Stimulated activated CD4-positive, alpha-beta T cell treated with anti-CD3 and anti-CD28 coated beads, Interleukin-1b, Interleukin-23, amount 100 ng/mL, for 4 hours (primary cell): ENCODE results near the gene ZMIZ1.

ENCODE experiments used
- DNase-seq, 2 donors: peaks; one replicate each; pipeline ENCODE4 v3.0.0-alpha.2; 2020; ENCODE audit warnings: low read depth in 2 of 2

The ZMIZ1 gene

DNA sequence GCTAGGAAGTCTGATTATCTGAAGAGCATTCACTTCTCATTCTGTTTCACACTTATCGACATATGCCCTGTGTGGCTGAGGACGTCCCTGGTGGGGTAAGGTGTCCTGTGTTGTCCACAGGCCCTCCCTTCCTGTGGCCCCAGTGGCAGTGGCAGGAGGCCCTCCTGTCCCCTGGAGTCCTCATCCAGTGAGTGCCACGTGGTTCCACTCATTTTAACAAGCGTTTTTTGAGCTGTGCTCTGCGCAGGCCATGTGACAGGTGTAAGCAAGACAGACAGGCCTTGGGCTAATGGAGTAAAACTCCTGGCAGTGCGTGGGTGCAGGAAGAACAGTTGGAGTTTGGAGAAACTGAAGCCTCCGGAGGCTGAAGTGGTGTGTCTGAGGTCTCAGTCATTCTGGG lies 239.2 kb downstream of the ZMIZ1 start:
- DNase-seq = no peak

DNA sequence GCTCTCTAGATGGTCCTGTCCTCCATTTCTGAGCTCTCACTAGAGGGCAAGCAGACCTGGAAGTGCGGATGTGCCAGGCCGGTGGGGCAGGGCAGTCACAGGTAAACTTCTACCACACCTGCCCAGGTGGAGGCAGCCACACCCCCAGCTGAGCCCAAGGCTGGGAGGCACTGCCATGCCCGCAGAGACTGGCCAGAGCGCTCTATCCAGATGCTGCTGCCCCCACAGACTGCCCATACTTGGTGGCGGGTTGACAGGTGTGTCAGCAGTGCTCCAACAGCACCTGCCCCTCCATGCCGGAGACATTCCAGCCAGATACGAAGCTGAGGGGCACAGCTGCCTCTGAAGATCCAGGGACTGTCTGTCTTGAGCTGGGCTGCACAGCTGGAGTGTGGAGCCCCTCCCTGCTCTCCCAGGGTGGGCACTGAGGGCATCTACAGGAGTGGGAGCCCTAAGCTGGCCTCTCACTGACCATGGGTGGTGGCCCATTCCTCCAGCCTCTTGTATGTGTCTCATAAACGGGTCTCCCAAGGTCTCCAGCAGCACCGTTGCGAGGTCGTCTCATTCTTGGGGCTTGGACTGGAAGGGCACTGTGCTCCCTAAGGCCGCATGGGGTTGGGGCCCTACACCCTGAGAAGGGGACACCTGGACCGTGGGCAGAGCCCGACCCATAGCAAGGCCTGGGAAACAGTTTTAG lies 240.4 kb downstream of the ZMIZ1 start:
- no peak for DNase-seq

DNA sequence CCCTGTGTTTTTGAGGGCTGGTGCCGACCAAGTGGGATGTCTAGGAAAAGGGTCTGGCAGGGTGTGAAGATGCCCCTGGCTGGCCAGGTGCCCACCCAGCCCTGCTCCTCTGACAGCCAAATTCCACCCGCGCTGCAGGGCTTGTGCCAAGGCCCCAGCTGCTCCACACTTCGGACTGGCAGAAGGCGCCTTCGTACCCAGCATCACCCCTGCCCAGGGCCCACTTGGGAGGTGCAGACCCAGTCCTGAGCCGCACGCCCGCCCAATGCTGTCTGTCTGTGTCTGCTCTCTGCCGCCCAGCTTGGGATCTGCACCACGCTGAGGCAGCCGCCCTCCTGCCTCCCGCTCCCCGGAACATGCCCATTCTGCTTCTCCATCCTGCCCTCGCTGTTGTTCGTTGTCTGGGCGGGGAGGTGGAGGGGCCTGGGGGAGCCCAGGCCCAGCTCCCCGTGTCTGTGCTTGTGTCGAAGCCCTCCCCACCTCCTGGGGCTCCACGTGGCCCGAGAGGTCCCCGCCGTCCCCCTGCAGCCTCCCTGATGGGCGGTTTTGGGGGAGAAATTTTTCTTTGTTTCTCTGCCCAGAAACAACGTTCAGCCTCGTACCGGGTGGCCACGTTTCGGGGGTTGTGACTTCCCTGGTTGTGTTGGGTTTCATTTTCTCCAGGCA lies 241.6 kb downstream of the ZMIZ1 start:
- DNase-seq = no peak

DNA sequence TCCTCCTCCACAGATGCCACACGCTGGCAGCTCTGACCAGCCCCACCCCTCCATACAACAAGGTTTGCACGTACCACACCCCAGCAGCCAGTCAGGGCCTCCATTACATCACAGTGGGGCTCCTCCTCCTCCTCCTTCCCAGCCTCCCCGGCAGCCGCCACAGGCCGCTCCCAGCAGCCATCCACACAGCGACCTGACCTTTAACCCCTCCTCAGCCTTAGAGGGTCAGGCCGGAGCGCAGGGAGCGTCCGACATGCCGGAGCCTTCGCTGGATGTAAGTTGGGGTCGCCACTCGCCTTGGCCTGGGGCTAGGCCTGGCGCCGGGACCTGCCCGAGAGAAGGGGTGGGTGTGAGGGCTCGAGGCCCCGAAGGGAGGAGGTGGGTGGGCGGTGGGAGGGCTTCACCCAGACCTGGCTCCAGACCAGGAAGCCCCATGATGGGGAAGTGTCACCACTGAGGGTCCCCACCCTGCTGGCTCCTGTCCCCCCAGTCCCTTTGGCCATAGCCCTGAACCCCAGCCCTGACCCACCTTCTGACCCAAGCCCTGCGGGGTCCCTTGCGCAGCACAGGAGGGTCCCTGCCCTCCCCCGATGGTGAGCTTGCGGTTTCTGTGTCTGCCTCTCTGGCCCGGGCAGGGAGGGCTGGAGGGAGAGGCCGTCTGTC lies 242.3 kb downstream of the ZMIZ1 start:
- DNase-seq = no peak

DNA sequence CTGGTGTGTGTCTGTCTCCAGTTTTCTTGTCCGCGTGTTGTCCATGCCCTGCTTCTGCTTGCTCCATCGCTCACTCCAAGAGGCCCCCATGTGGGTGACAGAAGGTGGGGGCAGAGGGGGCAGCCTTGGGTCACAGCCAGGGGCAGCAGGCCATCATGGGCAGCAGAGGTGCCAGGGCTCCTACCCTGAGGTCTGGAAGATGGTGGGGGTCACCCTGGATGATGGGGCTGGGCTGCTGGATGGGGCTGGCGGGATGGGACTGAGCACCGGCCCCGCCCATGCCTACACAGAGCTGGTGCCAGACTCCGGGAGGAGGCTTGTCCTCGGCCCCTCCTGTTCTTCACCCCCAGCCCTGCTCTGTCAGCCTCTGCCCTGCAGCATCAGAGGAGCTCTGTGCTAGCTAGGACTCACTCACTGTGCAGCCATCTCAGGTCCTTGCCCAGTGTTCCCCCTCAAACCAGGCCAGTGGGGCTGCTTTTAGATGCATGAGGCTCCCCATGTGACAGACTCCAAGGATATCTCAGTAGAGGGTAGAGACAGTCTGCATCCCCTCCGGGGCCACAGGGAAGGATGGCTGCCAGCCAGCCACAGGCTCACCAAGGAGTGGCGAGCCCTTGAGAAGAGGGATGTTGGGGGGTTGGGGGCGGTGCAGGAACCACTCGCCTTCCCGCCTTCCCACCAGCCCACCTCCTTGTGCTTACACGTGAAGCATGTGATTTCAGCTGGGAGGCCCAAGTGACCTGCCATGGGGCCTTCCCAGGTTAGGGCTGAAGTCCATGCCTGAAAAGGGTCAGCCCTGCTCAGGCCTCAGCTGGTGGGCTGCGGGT lies 243.0 kb downstream of the ZMIZ1 start:
- no peak for DNase-seq

DNA sequence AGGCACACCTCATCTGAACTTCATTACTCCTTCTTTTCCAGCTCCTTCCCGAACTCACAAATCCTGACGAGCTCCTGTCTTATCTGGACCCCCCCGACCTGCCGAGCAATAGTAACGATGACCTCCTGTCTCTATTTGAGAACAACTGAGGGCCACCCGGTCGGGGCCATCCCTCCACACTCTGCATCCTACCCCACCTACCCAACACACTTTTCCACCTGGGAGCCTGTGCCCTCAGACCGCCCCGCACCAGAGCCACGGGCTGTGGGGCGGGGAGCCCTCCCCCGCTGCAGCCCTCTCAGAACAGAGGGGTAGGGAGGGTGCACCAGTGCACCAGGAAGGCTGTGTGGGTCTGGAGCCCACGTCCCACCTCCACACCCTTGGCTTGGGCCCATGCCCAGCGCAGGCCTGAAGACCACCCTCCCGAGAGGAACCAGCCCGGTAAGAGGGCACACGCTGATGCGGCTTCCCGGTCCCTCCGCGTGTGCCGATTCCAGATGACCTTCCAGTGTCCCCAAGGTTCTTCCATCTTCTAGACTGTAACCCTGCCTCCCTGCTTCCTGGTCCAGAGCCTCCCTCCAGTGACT lies 243.9 kb downstream of the ZMIZ1 start:
- DNase-seq = no peak

DNA sequence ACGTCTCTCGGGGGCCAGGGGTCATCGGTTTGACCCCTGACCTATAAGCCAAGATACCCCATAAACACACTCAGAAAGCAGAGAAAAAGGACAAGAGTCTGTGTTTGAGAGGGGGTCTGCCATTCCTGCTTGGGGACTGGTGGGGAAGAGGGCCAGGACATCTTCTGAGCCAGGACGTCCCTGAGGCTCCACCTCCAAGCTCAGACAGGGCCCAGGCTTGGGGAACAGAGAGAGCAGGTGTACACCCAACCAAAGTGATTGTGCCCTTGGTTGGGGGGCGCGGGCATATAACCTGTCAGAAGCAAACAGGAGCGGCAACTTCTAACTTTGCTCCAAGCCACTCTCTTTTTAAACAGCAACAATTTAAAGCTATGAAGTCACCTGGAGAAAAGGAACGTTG lies 244.6 kb downstream of the ZMIZ1 start:
- DNase-seq = no peak

DNA sequence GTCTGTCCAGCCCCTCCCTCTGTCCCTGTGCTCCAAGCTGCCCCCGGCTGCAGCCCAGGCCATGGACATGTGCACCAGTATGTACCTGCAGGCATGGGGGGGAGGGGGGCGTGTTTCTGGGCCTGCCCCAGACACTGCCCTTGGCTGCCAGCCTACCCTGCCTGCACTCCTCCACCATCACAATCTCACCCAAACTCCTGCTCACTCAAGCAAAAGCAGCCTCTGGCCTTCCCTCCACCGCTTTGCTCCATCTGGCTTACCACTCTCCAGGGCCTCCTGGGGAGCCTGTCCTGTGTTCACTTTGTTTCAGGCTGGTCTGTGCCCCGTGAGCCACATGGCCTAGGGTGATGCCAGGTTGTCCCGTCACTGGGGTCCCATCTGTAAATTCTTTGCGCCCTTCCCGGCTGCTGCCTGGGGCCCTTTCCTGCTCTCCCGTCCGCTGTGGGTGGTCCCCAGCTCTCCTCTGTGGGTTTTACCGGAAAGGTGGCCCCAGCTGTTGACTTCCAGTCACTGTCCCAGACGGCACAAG lies 245.2 kb downstream of the ZMIZ1 start:
- DNase-seq = no peak

DNA sequence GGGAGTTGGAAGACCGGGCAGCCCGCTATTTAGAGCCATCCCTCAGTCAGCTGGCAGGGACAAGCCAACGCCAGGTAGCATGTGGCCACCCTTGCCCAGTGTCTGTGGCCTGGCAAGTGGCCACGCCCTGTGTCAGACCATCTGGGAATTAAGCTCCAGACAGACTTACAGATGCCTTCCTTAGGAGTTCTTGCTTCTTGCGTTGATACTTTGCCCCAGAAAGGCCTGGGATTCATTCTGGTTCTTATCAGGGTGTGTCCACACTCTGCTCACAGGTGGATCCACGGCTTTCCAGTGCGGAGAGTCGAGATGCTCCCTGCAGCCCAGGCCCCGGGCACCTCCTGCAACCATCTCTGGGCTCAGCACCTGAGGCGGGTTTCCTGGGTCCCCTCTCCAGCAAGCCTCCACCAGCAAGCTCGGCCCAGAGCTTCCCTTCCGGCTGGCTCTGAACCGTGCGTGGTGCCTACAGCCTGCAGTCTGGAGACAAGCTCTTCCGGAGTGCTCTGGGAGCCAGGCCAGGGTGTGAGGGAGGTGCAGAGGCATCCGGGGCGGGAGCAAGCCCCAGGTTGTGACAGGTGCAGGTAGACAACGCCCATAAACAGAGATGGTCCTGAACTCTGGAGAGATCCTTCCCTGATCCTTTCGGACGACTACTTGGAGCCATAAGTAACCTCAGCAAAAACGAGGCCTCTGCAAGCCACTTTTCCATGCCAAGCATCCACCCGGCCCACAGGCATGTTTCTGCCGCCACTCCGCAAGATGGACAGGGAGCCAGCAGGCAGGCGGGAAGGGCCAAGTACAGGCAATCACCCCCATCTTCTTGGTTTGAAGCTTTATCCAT lies 246.2 kb downstream of the ZMIZ1 start:
- no peak for DNase-seq

DNA sequence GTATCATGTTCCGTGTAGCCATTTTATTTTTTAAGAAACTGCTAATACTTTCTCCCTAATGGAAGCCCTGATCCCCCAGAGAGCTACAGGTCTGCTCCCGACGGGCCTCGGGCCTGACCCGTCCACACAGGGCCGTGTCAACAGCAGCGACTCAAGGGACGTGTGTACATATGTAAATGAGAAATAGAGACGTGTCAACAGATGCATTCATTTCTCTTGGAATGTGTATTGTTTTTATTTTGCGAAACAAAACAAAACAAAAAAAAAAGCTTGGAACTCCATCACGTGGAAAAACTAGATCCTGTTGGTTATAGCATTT lies 246.8 kb downstream of the ZMIZ1 start:
- no peak for DNase-seq

DNA sequence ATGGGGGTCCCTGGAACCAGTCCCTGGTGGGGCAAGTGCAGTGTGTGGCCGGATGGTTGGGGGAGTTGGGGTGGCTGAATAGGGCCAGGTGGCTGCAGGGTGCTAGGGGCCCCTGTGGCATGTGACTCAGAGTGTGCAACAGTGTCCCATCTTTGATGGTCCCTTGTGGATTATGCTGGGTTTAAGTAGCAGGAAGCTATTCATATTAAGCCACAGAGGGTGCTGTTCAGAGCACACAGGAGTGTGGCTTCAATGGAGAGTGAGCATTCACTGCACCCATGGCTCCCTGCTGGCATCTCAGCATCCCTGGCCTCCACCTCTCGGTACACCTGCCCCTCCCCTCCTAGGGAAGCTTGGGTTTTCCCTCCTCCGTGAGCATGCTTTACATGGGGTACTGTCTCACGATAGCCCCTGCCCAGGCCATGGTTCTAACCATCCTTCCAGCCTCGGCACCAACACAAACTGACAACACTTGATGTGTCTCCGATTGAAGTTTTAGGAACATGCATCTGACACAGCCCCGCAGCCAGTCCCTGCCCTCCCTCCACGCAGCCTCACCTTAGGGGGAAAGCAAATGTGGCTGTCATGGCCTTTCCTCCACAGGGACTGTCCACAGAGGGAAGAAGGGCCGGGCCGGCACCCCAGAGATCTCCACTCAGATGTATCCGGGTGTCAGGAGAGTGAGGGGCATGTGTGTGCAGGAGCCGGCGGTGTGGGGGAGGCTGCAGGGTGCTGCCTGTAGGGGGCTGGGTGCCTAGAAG lies 248.1 kb downstream of the ZMIZ1 start:
- no peak for DNase-seq

DNA sequence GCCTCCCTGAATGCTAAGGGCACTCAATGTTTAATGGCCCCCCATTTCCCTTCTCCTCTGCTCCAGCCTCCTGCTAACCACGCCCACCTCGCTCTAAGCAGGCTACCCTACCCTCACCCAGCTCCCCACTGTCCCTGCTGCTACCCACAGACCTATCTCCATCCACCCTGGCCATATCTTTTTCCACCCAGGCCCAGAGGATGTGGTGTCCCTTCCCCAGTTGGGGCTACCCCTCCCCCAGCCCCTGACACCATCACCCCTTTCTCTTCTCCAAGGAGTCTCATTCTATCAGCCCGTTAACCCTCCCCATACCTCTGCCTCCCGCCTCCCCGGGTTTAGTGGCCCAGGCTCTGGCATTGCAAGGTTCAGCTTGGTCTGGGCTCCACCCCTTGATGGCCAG lies 249.6 kb downstream of the ZMIZ1 start:
- no peak for DNase-seq

DNA sequence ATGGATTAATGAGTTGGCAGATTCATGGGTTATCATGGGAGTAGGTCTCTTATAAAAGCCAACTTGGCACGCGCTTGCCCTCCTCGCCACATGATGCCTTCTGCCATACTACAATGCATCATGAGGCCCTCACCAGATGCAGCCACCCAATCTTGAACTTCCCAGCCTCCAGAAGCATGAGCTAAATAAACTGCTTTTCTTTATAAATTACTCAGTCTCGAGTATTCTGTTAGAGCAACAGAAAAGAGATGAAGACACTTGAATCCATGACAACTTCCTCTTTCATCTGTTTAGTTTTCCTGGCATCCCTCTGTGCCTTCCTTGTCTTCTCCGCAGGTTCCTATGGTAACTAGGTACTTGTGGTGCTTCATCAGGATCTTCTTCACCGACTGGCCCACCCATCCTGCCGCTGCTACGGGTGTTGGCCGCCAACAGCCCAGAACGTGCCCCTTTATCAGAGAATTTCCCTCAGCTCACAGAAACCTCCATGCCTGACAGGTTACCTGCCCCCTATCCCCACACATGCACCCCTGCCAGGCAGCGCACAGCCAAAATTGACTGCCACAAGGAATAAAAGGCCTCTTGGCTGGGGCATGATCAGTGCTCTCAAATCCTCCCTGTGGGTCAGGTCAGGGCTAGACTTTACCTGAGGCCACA lies 250.5 kb downstream of the ZMIZ1 start:
- no peak for DNase-seq

DNA sequence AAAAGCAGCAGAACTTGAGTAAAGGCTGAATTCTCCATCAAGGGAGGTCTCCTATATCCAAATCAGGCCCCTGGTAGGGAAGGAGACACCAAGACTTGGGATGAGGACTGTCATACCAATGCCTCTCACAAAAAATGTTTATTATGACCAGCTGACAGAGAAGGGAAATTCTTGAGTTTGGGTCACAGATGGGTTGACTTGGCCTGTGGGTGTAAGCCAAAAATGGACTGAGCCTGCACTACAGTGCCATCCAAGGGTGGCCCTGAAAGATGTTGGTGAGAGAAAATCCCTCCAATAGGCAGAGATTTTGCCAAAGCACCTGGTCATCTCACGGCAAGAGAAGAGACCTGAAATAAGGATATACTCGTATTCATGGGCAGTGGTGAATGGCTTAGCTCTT lies 251.6 kb downstream of the ZMIZ1 start:
- no peak for DNase-seq

DNA sequence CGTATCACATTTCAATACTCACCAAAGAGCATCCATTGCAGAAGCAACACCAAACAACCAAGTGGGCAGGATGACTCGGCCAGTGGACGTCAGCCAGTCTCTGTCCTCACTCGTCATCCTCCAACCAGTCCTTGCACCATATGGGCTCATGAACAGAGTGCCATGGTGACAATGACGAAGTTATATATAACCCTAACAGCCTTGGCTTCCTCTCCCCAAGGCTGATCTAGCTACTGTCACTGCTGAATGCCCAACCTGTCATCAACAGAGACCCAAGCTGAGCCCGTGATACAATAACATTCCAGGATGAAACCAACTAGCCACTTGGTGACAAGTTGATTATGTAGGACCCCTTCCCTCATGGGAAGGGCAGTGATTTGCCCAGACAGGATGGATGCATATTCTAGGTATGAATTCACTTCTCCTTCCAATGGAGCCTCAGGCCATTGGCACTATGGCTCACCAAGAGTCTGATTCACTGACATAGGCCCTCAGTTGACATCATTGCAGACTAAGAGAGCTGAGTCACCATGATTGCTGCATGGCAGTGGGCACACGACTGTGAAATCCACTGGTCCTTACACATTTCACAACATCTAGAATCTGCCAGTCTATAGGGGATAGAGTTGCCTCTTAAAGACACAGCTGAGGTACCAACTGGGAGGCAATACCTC lies 252.2 kb downstream of the ZMIZ1 start:
- DNase-seq = no peak

DNA sequence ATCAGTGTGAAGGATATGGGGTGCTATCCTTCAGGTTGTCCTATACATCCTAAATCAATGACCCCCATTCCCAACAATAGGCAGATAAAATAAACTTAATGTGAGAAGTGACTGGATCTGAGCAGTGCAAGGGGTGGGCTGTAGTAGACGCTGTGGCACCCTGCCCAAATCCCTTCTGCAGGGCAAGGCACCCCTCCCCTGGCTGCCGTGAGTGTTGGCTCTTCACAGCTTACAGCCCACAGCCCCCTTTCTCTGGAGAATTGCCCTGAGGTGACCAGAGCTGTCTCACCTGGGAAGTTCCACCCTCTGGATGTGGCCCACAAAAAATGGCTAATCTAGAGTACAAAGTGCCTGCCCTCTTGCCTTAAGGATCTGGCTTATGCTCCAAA lies 252.7 kb downstream of the ZMIZ1 start:
- no peak for DNase-seq

DNA sequence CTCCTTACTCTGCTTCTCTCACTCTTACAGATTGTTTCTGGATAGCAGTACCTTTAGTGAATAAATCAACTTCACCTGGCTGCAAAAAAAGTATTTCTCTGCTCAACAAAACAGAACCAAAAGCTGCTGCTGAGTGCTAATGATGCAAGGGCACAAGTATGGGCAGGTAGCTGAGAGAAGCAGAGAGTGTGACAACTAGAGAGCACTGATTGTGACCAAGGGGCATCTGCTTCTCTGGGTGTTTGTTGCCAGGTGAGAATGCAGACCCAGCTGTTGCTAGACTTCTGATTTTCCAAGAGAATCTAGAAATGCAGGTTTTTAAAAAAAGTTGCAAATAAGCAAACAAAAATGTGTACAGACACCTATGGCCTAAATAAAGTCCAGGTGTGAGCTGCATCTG lies 253.2 kb downstream of the ZMIZ1 start:
- no peak for DNase-seq

DNA sequence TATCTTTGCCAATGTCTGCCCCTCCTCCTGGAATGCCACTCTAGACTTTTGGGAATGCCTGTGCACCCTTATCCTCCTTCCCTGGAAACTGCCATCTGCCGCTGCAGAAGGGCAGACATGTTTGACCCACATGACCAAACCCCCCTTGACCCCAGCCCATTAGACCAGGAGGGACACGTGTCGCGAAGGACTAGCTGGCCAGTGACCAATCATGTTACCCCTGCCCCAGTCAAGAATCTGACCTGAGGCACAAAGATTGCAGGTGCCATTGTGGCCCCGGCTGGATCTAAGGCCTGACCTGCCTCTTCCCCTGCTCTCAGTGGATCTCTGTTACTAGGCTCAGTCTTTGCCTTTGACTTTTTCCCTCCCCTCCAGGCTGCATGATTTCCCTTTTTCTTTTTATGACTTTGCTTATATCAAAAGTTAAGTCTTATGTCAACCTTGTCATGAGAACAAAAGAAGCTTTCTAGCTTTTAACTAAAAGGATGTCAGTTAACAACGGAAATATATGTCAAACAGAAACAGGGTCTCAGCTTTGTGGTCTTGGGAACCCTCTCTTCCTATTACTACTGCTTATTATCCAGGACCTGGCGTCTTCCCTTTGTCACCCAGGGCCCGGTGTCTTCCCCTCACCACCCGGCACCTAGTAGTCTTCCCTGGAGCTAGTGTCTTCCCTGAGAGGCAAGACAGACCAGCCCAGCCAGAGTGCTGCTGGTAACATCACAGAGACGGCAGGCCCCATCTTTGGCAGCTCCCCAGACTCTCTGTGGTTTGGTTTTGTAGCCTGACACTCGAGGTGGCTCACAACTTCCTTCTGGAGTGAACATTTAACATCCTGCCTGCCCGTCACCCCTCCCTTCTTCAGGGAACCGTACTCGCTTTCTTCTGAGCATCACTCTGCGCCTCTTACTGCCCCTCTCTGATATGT lies 254.1 kb downstream of the ZMIZ1 start:
- DNase-seq = peak; percentile 42 to 58
